Left lung (tissue), 10 donors: ENCODE data around the gene SLC18A3. TPM values are rescaled to one million over a fixed set of nuclear protein-coding genes. Genes with fewer than 3 reads are reported as not detected.

Experiments
- ATAC-seq: fragments of 200-7000 bp; cut with Tn5 transposase; one replicate; pipeline ENCODE4 v1.9.1; 2020; ENCODE audit warnings: moderate library complexity
- DNase-seq, 4 donors: peaks; one replicate each; pipeline ENCODE4 v3.0.0-alpha.2; 2013 to 2020
- H3K27ac ChIP-seq, 2 donors: fragments of 200-600 bp; sonication (generic) in 1 of 2; one replicate each; pipeline versions ENCODE4 v1.5.0 to v1.8.0; 2020 to 2021
- H3K27me3 ChIP-seq, 2 donors: fragments of 200-600 bp; sonication (generic) in 1 of 2; one replicate each; pipeline versions ENCODE4 v1.5.0 to v1.8.0; 2020 to 2021
- H3K36me3 ChIP-seq, 2 donors: fragments of 200-600 bp; sonication (generic) in 1 of 2; one replicate each; pipeline versions ENCODE4 v1.5.0 to v1.8.0; 2020 to 2021
- H3K4me1 ChIP-seq, 2 donors: fragments of 200-600 bp; one replicate each; pipeline ENCODE4 v1.8.0; 2021
- H3K4me3 ChIP-seq, 2 donors: fragments of 200-600 bp; sonication (generic) in 1 of 2; one replicate each; pipeline versions ENCODE4 v1.5.0 to v1.8.0; 2020 to 2021; ENCODE audit warnings: mild to moderate bottlenecking in 1 of 2
- H3K9me3 ChIP-seq, 2 donors: fragments of 200-600 bp; sonication (generic) in 1 of 2; one replicate each; pipeline versions ENCODE4 v1.5.0 to v1.8.0; 2020 to 2021
- intact Hi-C, 2 donors: fragments of 100-400 bp; cut with DNase I; formaldehyde crosslinking; loops; one replicate each; pipeline versions ENCODE4 v1.11.2 to v1.14.2; 2022
- polyA plus RNA-seq, 6 donors: library from polyadenylated mRNA; unstranded; fragments of 120-200 nt; gene quantifications; one replicate each; pipeline ENCODE4 v1.2.1, GENCODE V29; 2013; ENCODE audit not compliant: insufficient read length in 6 of 6
- total RNA-seq, 2 donors: library from RNA; stranded (reverse); fragmentation: NEBNext Ultra II Directional; extraction: Animal tissue kit (Norgen Biotek cat#: 25700); gene quantifications; one replicate each; pipeline ENCODE4 v1.2.1, GENCODE V29; 2021
- TF ChIP-seq, protein P1 (sequence below), 2 donors: fragments of 200-600 bp; sonication (generic) in 1 of 2; IDR thresholded peaks; one replicate each; pipeline versions ENCODE4 v1.5.0 to v1.8.0; 2021; ENCODE audit warnings: antibody characterized with exemption in 2 of 2
- donor health status: DM: no; HTN: yes; CAD: no.
- donor health status: DM: no; HTN: no; CAD: no.

The SLC18A3 gene
- total and polyA plus RNA-seq, 8 donors, result not detected

- Histone ChIP-seq H3K36me3 (no peaks in the 10 kb centered on the region), H3K4me1 (peaks cover 5 to 20% of the 10 kb centered on the region in 2 donors), H3K27me3 (peaks cover 62 to 94% of the 10 kb centered on the region in 2 donors), H3K9me3 (no peaks in the 10 kb centered on the region), H3K4me3 (no peak overlapping the region), H3K27ac (no peak overlapping the region)
- DNase-seq (no peak), ATAC-seq (no peak)
- intact Hi-C loops, result no loop called here
- TF ChIP-seq, protein P1, sequence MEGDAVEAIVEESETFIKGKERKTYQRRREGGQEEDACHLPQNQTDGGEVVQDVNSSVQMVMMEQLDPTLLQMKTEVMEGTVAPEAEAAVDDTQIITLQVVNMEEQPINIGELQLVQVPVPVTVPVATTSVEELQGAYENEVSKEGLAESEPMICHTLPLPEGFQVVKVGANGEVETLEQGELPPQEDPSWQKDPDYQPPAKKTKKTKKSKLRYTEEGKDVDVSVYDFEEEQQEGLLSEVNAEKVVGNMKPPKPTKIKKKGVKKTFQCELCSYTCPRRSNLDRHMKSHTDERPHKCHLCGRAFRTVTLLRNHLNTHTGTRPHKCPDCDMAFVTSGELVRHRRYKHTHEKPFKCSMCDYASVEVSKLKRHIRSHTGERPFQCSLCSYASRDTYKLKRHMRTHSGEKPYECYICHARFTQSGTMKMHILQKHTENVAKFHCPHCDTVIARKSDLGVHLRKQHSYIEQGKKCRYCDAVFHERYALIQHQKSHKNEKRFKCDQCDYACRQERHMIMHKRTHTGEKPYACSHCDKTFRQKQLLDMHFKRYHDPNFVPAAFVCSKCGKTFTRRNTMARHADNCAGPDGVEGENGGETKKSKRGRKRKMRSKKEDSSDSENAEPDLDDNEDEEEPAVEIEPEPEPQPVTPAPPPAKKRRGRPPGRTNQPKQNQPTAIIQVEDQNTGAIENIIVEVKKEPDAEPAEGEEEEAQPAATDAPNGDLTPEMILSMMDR (IDR thresholded peaks at IDR 0.05), result no peak
Observed at GRCh38 chr10:49608166-49609005, 1.7 kb upstream of the SLC18A3 start.

GRCh38 chr10:49609006-49609282 lies 1.2 kb upstream of the SLC18A3 start:
- H3K9me3 ChIP-seq, result no peaks in the 10 kb centered on the region
- TF ChIP-seq, protein P1 (IDR thresholded peaks at IDR 0.05), result no peak
- intact Hi-C loops, result no loop called here
- DNase-seq, result no peak
- no peaks in the 10 kb centered on the region for H3K36me3 ChIP-seq
- H3K4me1 ChIP-seq, result peaks cover 5 to 20% of the 10 kb centered on the region in 2 donors
- ATAC-seq, result no peak
- peaks cover 67 to 96% of the 10 kb centered on the region in 2 donors for H3K27me3 ChIP-seq
- H3K4me3 ChIP-seq, result no peak overlapping the region
- H3K27ac ChIP-seq, result no peak overlapping the region

GRCh38 chr10:49609283-49610113 lies 612 bp upstream of the SLC18A3 start:
- no peak for ATAC-seq

DNA sequence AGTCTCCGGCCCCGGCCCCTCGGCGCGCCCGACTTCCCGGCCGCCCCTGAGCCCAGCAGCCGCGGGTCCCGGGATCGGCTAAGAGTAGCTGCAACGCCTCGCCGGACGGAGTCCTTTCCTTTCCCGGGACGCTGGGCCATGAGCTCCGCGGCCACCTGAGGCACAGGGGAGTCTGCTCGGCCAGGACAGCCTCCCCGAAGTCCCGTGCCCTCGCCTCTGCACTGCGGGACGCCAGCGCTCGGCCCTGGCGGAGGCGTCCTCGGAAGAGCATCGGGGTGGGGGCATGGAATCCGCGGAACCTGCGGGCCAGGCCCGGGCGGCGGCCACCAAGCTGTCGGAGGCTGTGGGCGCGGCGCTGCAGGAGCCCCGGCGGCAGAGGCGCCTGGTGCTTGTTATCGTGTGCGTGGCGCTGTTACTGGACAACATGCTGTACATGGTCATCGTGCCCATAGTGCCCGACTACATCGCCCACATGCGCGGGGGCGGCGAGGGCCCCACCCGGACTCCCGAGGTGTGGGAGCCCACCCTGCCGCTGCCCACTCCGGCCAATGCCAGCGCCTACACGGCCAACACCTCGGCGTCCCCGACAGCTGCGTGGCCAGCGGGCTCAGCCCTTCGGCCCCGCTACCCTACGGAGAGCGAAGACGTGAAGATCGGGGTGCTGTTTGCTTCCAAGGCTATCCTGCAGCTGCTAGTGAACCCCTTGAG lies 502 bp downstream of the SLC18A3 start:
- no peak for DNase-seq
- no peak for ATAC-seq
- Histone ChIP-seq H3K4me1 (peaks cover 5 to 20% of the 10 kb centered on the region in 2 donors), H3K36me3 (no peaks in the 10 kb centered on the region), H3K9me3 (no peaks in the 10 kb centered on the region), H3K27ac (no peak overlapping the region), H3K27me3 (peaks cover 77 to 96% of the 10 kb centered on the region in 2 donors), H3K4me3 (no peak overlapping the region)
- intact Hi-C loops, result no loop called here
- TF ChIP-seq, protein P1 (IDR thresholded peaks at IDR 0.05), result no peak

More at GRCh38 chr10:49609283-49610113, 612 bp upstream of the SLC18A3 start:
- H3K4me3 ChIP-seq, result no peak overlapping the region
- H3K4me1 ChIP-seq, result peaks cover 5 to 20% of the 10 kb centered on the region in 2 donors
- TF ChIP-seq, protein P1 (IDR thresholded peaks at IDR 0.05), result no peak
- H3K27me3 ChIP-seq, result peaks cover 73 to 96% of the 10 kb centered on the region in 2 donors
- DNase-seq, result peak in 1 of 4 donors; percentile 11
- no peaks in the 10 kb centered on the region for H3K36me3 ChIP-seq
- no peak overlapping the region for H3K27ac ChIP-seq
- H3K9me3 ChIP-seq, result no peaks in the 10 kb centered on the region
- intact Hi-C loops, result no loop called here
